GM12878 (cell line): Measurements from ENCODE around the gene EXOC1L. TPM values are rescaled to one million over a fixed set of nuclear protein-coding genes. Genes with fewer than 3 reads are reported as not detected.

Experiments
- ATAC-seq: fragments of 200-7000 bp; cut with Tn5 transposase; 3 replicates; pipeline ENCODE4 v1.9.1; 2020; ENCODE audit warnings: mild to moderate bottlenecking, moderate library complexity
- BruUV-seq: library from RNA; stranded (reverse); fragments of 400-500 nt; replicated peaks from 2 replicates; lab custom pipeline; 2021; lab: Mats Ljungman, UMichigan
- CTCF ChIA-PET: fragments of 300-600 bp; sonication (Branson Sonifier 250); formaldehyde crosslinking; extraction: SDS; loops from one replicate; lab custom pipeline; 2021; ENCODE audit warnings: inconsistent platforms; lab: Yijun Ruan, JAX
- POLR2A ChIA-PET: fragments of 350-600 bp; formaldehyde crosslinking; extraction: SDS; loops from one replicate; lab custom pipeline; 2021; ENCODE audit warnings: inconsistent platforms; lab: Charles Lee
- RAD21 ChIA-PET: fragments of 300-600 bp; sonication (Branson Sonifier 250); formaldehyde crosslinking; loops from one replicate; lab custom pipeline; 2023; ENCODE audit warnings: antibody characterized with exemption; ENCODE audit not compliant: unreplicated experiment; lab: Charles Lee
- SMC1A ChIA-PET: fragments of 300-600 bp; sonication (Branson Sonifier 250); formaldehyde crosslinking; loops from one replicate; lab custom pipeline; 2023; ENCODE audit not compliant: unreplicated experiment, uncharacterized antibody; lab: Charles Lee
- DNase-seq: peaks from one replicate; pipeline ENCODE4 v3.0.0-alpha.2; 2011; ENCODE audit warnings: low read depth, low spot score
- FAIRE-seq: peaks from 3 replicates; lab custom pipeline; 2011; peaks lifted over from hg19 to GRCh38; lab: Jason Lieb, UNC
- H2AFZ ChIP-seq: 2 replicates; pipeline ENCODE4 v1.6.0; 2011; ENCODE audit warnings: low read depth, low read length, control low read depth; ENCODE audit not compliant: control insufficient read depth
- H3K27ac ChIP-seq: 2 replicates; pipeline ENCODE4 v1.5.1; 2011; ENCODE audit warnings: control low read depth; ENCODE audit not compliant: control insufficient read depth, insufficient read depth
- H3K27me3 ChIP-seq, 2 experiments: replicated peaks in 1 of 2; 2 replicates each; pipeline versions ENCODE4 v1.6.0 to v1.6.1; 2011; ENCODE audit warnings: low read length in 1 of 2; ENCODE audit not compliant: control insufficient read depth in 2 of 2, insufficient read depth in 2 of 2
- H3K36me3 ChIP-seq, 2 experiments: 2 replicates each; pipeline ENCODE4 v1.5.1; 2011; ENCODE audit warnings: low read length in 1 of 2; ENCODE audit not compliant: control insufficient read depth in 2 of 2, insufficient read depth in 2 of 2
- H3K4me1 ChIP-seq: 2 replicates; pipeline ENCODE4 v1.6.1; 2011; ENCODE audit warnings: mild to moderate bottlenecking, low read length, moderate library complexity, mixed read lengths; ENCODE audit not compliant: control insufficient read depth, insufficient read depth
- H3K4me2 ChIP-seq: 2 replicates; pipeline ENCODE4 v1.6.0; 2011; ENCODE audit warnings: control low read depth; ENCODE audit not compliant: control insufficient read depth, insufficient read depth
- H3K4me3 ChIP-seq: fragments of 200-600 bp; sonication (generic); 2 replicates; pipeline ENCODE4 v1.5.1; 2016
- H3K79me2 ChIP-seq: 2 replicates; pipeline ENCODE4 v1.6.0; 2011; ENCODE audit warnings: low read length; ENCODE audit not compliant: control insufficient read depth, insufficient read depth
- H3K9ac ChIP-seq: 2 replicates; pipeline ENCODE4 v1.8.0; 2011; ENCODE audit warnings: low read length, control low read depth, mixed read lengths; ENCODE audit not compliant: control insufficient read depth, insufficient read depth
- H3K9me3 ChIP-seq: replicated peaks from 3 replicates; pipeline ENCODE4 v1.5.1; 2011; ENCODE audit warnings: mild to moderate bottlenecking, low read length; ENCODE audit not compliant: control insufficient read depth, insufficient read depth
- H4K20me1 ChIP-seq: 2 replicates; pipeline ENCODE4 v1.6.0; 2011; ENCODE audit not compliant: control insufficient read depth, insufficient read depth
- BRCA1 ChIP-seq: IDR thresholded peaks from 2 replicates; pipeline ENCODE4 v1.6.1; 2011; ENCODE audit warnings: low read depth, low read length, improper control_type of control experiment
- FOS ChIP-seq: IDR thresholded peaks from 3 replicates; pipeline ENCODE4 v1.6.1; 2011; ENCODE audit warnings: borderline replicate concordance; ENCODE audit not compliant: insufficient read length; ENCODE audit errors: extremely low read depth
- FOXM1 ChIP-seq: IDR thresholded peaks from 2 replicates; pipeline ENCODE4 v1.6.1; 2012; ENCODE audit warnings: low read depth, mild to moderate bottlenecking, inconsistent platforms, low read length, moderate library complexity
- IRF4 ChIP-seq: IDR thresholded peaks from 2 replicates; pipeline ENCODE4 v1.6.1; 2011; ENCODE audit warnings: low read depth, low read length
- IRF5 ChIP-seq: fragments of 450-650 bp; IDR thresholded peaks from 2 replicates; pipeline ENCODE4 v1.6.1; 2017; ENCODE audit warnings: borderline replicate concordance
- MEF2B ChIP-seq: fragments of 450-650 bp; IDR thresholded peaks from 2 replicates; pipeline ENCODE4 v1.6.1; 2018; ENCODE audit warnings: mild to moderate bottlenecking, moderate library complexity; ENCODE audit not compliant: partially characterized antibody, poor library complexity, severe bottlenecking
- MTA2 ChIP-seq: fragments of 450-650 bp; IDR thresholded peaks from 2 replicates; pipeline ENCODE4 v1.6.1; 2016; ENCODE audit warnings: low read depth, mild to moderate bottlenecking, moderate library complexity
- POLR2AphosphoS5 ChIP-seq: IDR thresholded peaks from 2 replicates; pipeline ENCODE4 v1.6.1; 2011; ENCODE audit warnings: mild to moderate bottlenecking, low read length, inconsistent platforms
- POU2F2 ChIP-seq: IDR thresholded peaks from 3 replicates; pipeline ENCODE4 v1.6.1; 2011; ENCODE audit warnings: low read depth, mild to moderate bottlenecking, low read length, borderline replicate concordance
- PRDM15 ChIP-seq: fragments of 450-650 bp; formaldehyde crosslinking; IDR thresholded peaks from 2 replicates; pipeline ENCODE4 v1.4.0; 2020; ENCODE audit warnings: mild to moderate bottlenecking, moderate library complexity
- RUNX3 ChIP-seq: IDR thresholded peaks from 2 replicates; pipeline ENCODE4 v1.6.1; 2012; ENCODE audit warnings: low read length, inconsistent platforms
- SMAD5 ChIP-seq: IDR thresholded peaks from 2 replicates; pipeline ENCODE4 v1.6.1; 2016; ENCODE audit warnings: antibody characterized with exemption, low read depth
- ZSCAN29 ChIP-seq: fragments of 450-650 bp; IDR thresholded peaks from 2 replicates; pipeline ENCODE4 v1.6.1; 2017; ENCODE audit warnings: mild to moderate bottlenecking, moderate library complexity
- ZZZ3 ChIP-seq: IDR thresholded peaks from 2 replicates; pipeline ENCODE4 v1.6.1; 2011; ENCODE audit warnings: low read depth; ENCODE audit not compliant: control insufficient read depth, insufficient read length
- WGBS: methylation state at CpG from one replicate; pipeline ENCODE4 v1.1.6; 2016; ENCODE audit warnings: low lambda C conversion rate; ENCODE audit not compliant: insufficient replicate concordance, insufficient coverage; ENCODE audit errors: missing lambda C conversion rate; 5-methylcytosine and 5-hydroxymethylcytosine counted together
- in situ Hi-C: fragments of 300-500 bp; cut with MboI; formaldehyde crosslinking; loops from 9 replicates; pipeline ENCODE4 v1.14.3; 2018; ENCODE audit warnings: mixed read lengths
- intact Hi-C: fragments of 100-400 bp; cut with micrococcal nuclease; formaldehyde crosslinking; loops from one replicate; pipeline ENCODE4 v1.14.2; 2022; ENCODE audit not compliant: unreplicated experiment
- polyA plus RNA-seq, 11 experiments: library from polyadenylated mRNA; depleted of rRNA in 4 of 11; unstranded in 6 of 11; stranded (reverse) in 5 of 11; fragments of >200 nt; fragmentation: Nextera tagmentation in 4 of 11; fragmentation: Illumina TruSeq in 1 of 11; extraction: Ambion mirVana in 4 of 11; extraction: Trizol in 1 of 11; gene quantifications; 1 replicate in 1 of 11; 2 replicates in 10 of 11; pipeline versions ENCODE4 v1.2.1 to v1.2.3, GENCODE V29; 2011 to 2016; ENCODE audit warnings: inconsistent platforms in 2 of 11, missing spikeins in 2 of 11, low read depth in 1 of 11
- total RNA-seq, 4 experiments: library from RNA; depleted of rRNA in 3 of 4; stranded (reverse); fragments of >200 nt in 3 of 4; fragmentation: Illumina TruSeq in 1 of 4; extraction: Trizol in 1 of 4; gene quantifications; 2 replicates each; pipeline versions ENCODE4 v1.2.1 to v1.2.3, GENCODE V29; 2013 to 2021
- TF ChIP-seq, protein P1 (sequence below): fragments of 450-650 bp; conservative IDR thresholded peaks from 2 replicates; pipeline ENCODE4 v1.6.1; 2017; ENCODE audit warnings: mild to moderate bottlenecking, moderate library complexity

Gene EXOC1L
- total and polyA plus RNA-seq, 10 of the 15 experiments (the other 5 are each of a cell fraction or from before 2014, with no cell fraction given) = not detected

DNA sequence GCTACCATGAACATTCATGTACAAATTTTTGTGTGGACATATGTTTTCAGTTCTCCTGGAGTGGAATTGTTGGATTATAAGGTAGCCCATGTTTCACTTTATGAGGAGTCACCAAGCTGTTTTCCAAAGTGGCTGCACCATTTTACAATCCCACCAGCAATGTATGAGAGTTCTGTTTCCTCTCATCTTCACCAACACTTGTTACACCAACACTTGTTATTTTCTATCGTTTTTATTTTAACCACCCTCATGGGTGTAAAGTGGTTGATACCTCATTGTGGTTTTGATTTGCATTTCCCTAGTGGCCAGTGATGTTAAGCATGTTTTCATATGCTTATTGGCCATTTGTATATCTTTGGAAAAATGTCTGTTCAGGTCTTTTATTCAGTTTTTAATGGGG, 38.0 kb downstream of the EXOC1L start:
- SMC1A ChIA-PET = no interaction called here
- H3K4me1 ChIP-seq = no peaks in the 10 kb centered on the region
- no peak for FAIRE-seq
- CTCF ChIA-PET = interaction anchor here (1.6 kb wide), 1 partner anchor 9 kb away, joined by 6 read pairs; no protein-coding TSS in a partner anchor
- no peak overlapping the region for H3K4me2 ChIP-seq
- intact Hi-C loops = no loop called here
- no peak for DNase-seq
- POLR2A ChIA-PET = no interaction called here
- H3K27me3 ChIP-seq = no peaks in the 10 kb centered on the region
- BruUV-seq = no TSS peak
- no peak overlapping the region for H3K9ac ChIP-seq
- peaks cover 20% of the 10 kb centered on the region for H3K79me2 ChIP-seq
- WGBS = 0% methylated on average over 1 of the region's 1 CpG
- peaks cover 0 to 3% of the 10 kb centered on the region in 2 experiments; a peak in 1 of 4 replicates for H3K36me3 ChIP-seq
- no peak overlapping the region for H2AFZ ChIP-seq
- H4K20me1 ChIP-seq = no peaks in the 10 kb centered on the region
- H3K9me3 ChIP-seq = no peaks in the 10 kb centered on the region; the same call in 2 of the 3 replicates
- no peak for ATAC-seq
- no peak overlapping the region for H3K27ac ChIP-seq
- TF ChIP-seq, protein P1, sequence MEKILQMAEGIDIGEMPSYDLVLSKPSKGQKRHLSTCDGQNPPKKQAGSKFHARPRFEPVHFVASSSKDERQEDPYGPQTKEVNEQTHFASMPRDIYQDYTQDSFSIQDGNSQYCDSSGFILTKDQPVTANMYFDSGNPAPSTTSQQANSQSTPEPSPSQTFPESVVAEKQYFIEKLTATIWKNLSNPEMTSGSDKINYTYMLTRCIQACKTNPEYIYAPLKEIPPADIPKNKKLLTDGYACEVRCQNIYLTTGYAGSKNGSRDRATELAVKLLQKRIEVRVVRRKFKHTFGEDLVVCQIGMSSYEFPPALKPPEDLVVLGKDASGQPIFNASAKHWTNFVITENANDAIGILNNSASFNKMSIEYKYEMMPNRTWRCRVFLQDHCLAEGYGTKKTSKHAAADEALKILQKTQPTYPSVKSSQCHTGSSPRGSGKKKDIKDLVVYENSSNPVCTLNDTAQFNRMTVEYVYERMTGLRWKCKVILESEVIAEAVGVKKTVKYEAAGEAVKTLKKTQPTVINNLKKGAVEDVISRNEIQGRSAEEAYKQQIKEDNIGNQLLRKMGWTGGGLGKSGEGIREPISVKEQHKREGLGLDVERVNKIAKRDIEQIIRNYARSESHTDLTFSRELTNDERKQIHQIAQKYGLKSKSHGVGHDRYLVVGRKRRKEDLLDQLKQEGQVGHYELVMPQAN = no peak
- TF ChIP-seq SMAD5 (no peak), MEF2B (peak; percentile 35), RUNX3 (0 out of 2 replicates have a peak, but pooled peaks have one; percentile 22), MTA2 (no peak), BRCA1 (no peak), POU2F2 (peak; percentile 25; the same call in 1 of the 3 replicates), ZSCAN29 (no peak), FOXM1 (no peak), ZZZ3 (no peak), IRF4 (no peak), IRF5 (no peak), POLR2AphosphoS5 (no peak), PRDM15 (CRISPR knock-in tag) (no peak), FOS (no peak)
- RAD21 ChIA-PET = no interaction called here
- in situ Hi-C loops = loop anchor here (25.0 kb wide), 1 partner anchor 445 kb away; no protein-coding TSS in a partner anchor
- H3K4me3 ChIP-seq = no peak overlapping the region
